CD8-positive, alpha-beta memory T cell (primary cell): ENCODE results near the gene TGM6. TPM values are rescaled to one million over a fixed set of nuclear protein-coding genes. Genes with fewer than 3 reads are reported as not detected.
A peak's percentile ranks its signal among the peaks of the same experiment; 100 is the strongest.

Source experiments
- CTCF ChIA-PET: fragments of 350-600 bp; sonication (Branson Sonifier 250); formaldehyde crosslinking; loops from one replicate; lab custom pipeline; 2021; ENCODE audit warnings: antibody characterized with exemption; lab: Charles Lee
- POLR2A ChIA-PET: fragments of 350-600 bp; sonication (Branson Sonifier 250); formaldehyde crosslinking; loops from one replicate; lab custom pipeline; 2021; ENCODE audit warnings: antibody characterized with exemption; lab: Charles Lee
- DNase-seq, 5 donors: peaks; one replicate each; pipeline versions ENCODE4 v3.0.0 to v3.0.0-alpha.2; 2020 to 2022; ENCODE audit warnings: mixed read lengths in 1 of 5
- H3K27ac ChIP-seq: one replicate; pipeline ENCODE4 v1.7.0; 2013; ENCODE audit warnings: low read depth, mild to moderate bottlenecking, low read length, moderate library complexity
- H3K27me3 ChIP-seq: 2 replicates; pipeline ENCODE4 v1.7.0; 2013; ENCODE audit warnings: low read length, mild to moderate bottlenecking; ENCODE audit not compliant: insufficient read depth, poor library complexity, severe bottlenecking
- H3K36me3 ChIP-seq: 2 replicates; pipeline ENCODE4 v1.7.0; 2013; ENCODE audit warnings: mild to moderate bottlenecking, low read length, moderate library complexity; ENCODE audit not compliant: insufficient read depth
- H3K4me1 ChIP-seq: 2 replicates; pipeline ENCODE4 v1.7.0; 2013; ENCODE audit warnings: mild to moderate bottlenecking, low read length, moderate library complexity; ENCODE audit not compliant: insufficient read depth
- H3K4me3 ChIP-seq: 2 replicates; pipeline ENCODE4 v1.7.0; 2013; ENCODE audit warnings: mild to moderate bottlenecking, low read length
- H3K9me3 ChIP-seq: 2 replicates; pipeline ENCODE4 v1.7.0; 2013; ENCODE audit warnings: mild to moderate bottlenecking, low read length
- H3K27ac Mint-ChIP-seq, 8 donors: one replicate each; pipeline ENCODE4 v1.8.0; 2020 to 2021; ENCODE audit warnings: mixed read lengths in 8 of 8, mild to moderate bottlenecking in 6 of 8, inconsistent platforms in 3 of 8, moderate library complexity in 3 of 8
- H3K27me3 Mint-ChIP-seq, 2 donors: one replicate each; pipeline ENCODE4 v1.8.0; 2020 to 2021; ENCODE audit warnings: mixed read lengths in 2 of 2, mild to moderate bottlenecking in 1 of 2, moderate library complexity in 1 of 2
- H3K36me3 Mint-ChIP-seq, 3 donors: one replicate each; pipeline ENCODE4 v1.8.0; 2020 to 2021; ENCODE audit warnings: mixed read lengths in 3 of 3, inconsistent platforms in 1 of 3, mild to moderate bottlenecking in 1 of 3
- H3K4me1 Mint-ChIP-seq, 3 donors: one replicate each; pipeline ENCODE4 v1.8.0; 2020 to 2021; ENCODE audit warnings: mixed read lengths in 3 of 3, inconsistent platforms in 1 of 3, mild to moderate bottlenecking in 1 of 3
- H3K4me3 Mint-ChIP-seq, 7 donors: one replicate each; pipeline ENCODE4 v1.8.0; 2020 to 2021; ENCODE audit warnings: mixed read lengths in 7 of 7, mild to moderate bottlenecking in 6 of 7, moderate library complexity in 4 of 7, inconsistent platforms in 2 of 7
- H3K9me3 Mint-ChIP-seq, 5 donors: one replicate each; pipeline ENCODE4 v1.8.0; 2020 to 2022; ENCODE audit warnings: mixed read lengths in 5 of 5, mild to moderate bottlenecking in 3 of 5, moderate library complexity in 2 of 5, inconsistent platforms in 1 of 5
- polyA plus RNA-seq: library from polyadenylated mRNA; unstranded; fragments of 300-500 nt; fragmentation: Illumina TruSeq; gene quantifications from one replicate; pipeline ENCODE4 v1.2.3, GENCODE V29; 2021
- total RNA-seq, 2 experiments: library from RNA; stranded (reverse); gene quantifications; one replicate each; pipeline ENCODE4 v1.2.3, GENCODE V29; 2021

TGM6 gene
- total and polyA plus RNA-seq, 3 experiments from 2014 or later, result not detected

- no peaks in the 10 kb centered on the region for H3K9me3 ChIP-seq
- no peaks in the 10 kb centered on the region for H3K4me1 ChIP-seq
- Mint-ChIP-seq H3K4me1 (peaks cover 0 to 9% (median 4%) of the 10 kb centered on the region in 3 donors), H3K27me3 (peaks cover 9 to 39% of the 10 kb centered on the region in 2 donors), H3K36me3 (no peaks in the 10 kb centered on the region), H3K4me3 (no peak overlapping the region), H3K9me3 (peaks cover 0 to 7% (median 3%) of the 10 kb centered on the region in 5 donors), H3K27ac (peak overlapping the region in 1 of 8 donors; percentile 66)
- no peaks in the 10 kb centered on the region for H3K36me3 ChIP-seq
- no peak overlapping the region for H3K27ac ChIP-seq
- ChIA-PET CTCF (interaction anchor here (0.8 kb wide), 1 partner anchor 101 kb away, joined by 3 read pairs; no protein-coding TSS in a partner anchor), POLR2A (no interaction called here)
- H3K27me3 ChIP-seq, result peaks cover 3% of the 10 kb centered on the region
- no peak overlapping the region for H3K4me3 ChIP-seq
- DNase-seq, result no peak
These were observed 30.1 kb upstream of the TGM6 start for GRCh38 chr20:2350606-2351005.

DNA sequence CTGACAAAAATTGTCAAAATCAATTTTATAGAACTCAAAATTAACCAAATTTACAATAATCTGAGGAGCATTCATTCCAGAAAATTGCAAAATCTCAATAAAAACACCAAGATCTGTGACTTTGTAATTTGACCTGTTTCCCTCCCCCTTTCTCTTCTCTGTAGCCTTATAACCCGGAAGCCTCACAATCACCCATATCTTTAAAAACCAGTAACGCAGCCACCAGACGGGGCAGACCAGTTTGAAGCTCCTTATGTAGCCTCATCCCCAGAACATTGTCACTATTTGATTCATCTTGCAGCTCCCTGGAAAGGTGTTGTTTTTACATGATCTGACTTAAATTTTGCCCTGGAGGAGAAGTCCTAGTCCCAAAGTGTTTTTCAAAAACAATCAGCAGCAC, 27.5 kb upstream of the TGM6 start:
- no peak overlapping the region for H3K4me3 ChIP-seq
- H3K4me1 Mint-ChIP-seq, result peaks cover 0 to 9% (median 4%) of the 10 kb centered on the region in 3 donors
- ChIA-PET POLR2A (no interaction called here), CTCF (no interaction called here)
- H3K36me3 Mint-ChIP-seq, result no peaks in the 10 kb centered on the region
- no peak overlapping the region for H3K27ac ChIP-seq
- peaks cover 6 to 33% of the 10 kb centered on the region in 2 donors for H3K27me3 Mint-ChIP-seq
- DNase-seq, result no peak
- no peaks in the 10 kb centered on the region for H3K9me3 Mint-ChIP-seq
- no peaks in the 10 kb centered on the region for H3K27me3 ChIP-seq
- no peaks in the 10 kb centered on the region for H3K4me1 ChIP-seq
- no peak overlapping the region for H3K4me3 Mint-ChIP-seq
- no peak overlapping the region for H3K27ac Mint-ChIP-seq
- H3K36me3 ChIP-seq, result no peaks in the 10 kb centered on the region
- no peaks in the 10 kb centered on the region for H3K9me3 ChIP-seq

GRCh38 chr20:2357114-2357513, 23.6 kb upstream of the TGM6 start:
- no peaks in the 10 kb centered on the region for H3K9me3 ChIP-seq
- POLR2A ChIA-PET, result no interaction called here
- no peaks in the 10 kb centered on the region for H3K36me3 ChIP-seq
- no peaks in the 10 kb centered on the region for H3K4me1 ChIP-seq
- Mint-ChIP-seq H3K27me3 (peaks cover 11 to 41% of the 10 kb centered on the region in 2 donors), H3K36me3 (peaks cover 0 to 4% (median 0%) of the 10 kb centered on the region in 3 donors), H3K4me1 (peaks cover 0 to 3% (median 0%) of the 10 kb centered on the region in 3 donors), H3K9me3 (peaks cover 14 to 23% (median 22%) of the 10 kb centered on the region in 5 donors), H3K27ac (no peak overlapping the region), H3K4me3 (peak overlapping the region in 1 of 7 donors; percentile 38)
- H3K4me3 ChIP-seq, result no peak overlapping the region
- CTCF ChIA-PET, result no interaction called here
- no peaks in the 10 kb centered on the region for H3K27me3 ChIP-seq
- DNase-seq, result no peak
- no peak overlapping the region for H3K27ac ChIP-seq

GRCh38 chr20:2358006-2358405, 22.7 kb upstream of the TGM6 start:
- Histone ChIP-seq H3K36me3 (no peaks in the 10 kb centered on the region), H3K4me1 (no peaks in the 10 kb centered on the region), H3K27me3 (no peaks in the 10 kb centered on the region), H3K4me3 (no peak overlapping the region), H3K27ac (no peak overlapping the region), H3K9me3 (no peaks in the 10 kb centered on the region)
- CTCF ChIA-PET, result no interaction called here
- POLR2A ChIA-PET, result no interaction called here
- Mint-ChIP-seq H3K4me3 (no peak overlapping the region), H3K4me1 (no peaks in the 10 kb centered on the region), H3K27ac (no peak overlapping the region), H3K27me3 (peaks cover 11 to 36% of the 10 kb centered on the region in 2 donors), H3K36me3 (peaks cover 0 to 4% (median 0%) of the 10 kb centered on the region in 3 donors), H3K9me3 (peaks cover 14 to 23% (median 22%) of the 10 kb centered on the region in 5 donors)
- no peak for DNase-seq

- H3K4me1 Mint-ChIP-seq, result no peaks in the 10 kb centered on the region
- H3K27me3 ChIP-seq, result no peaks in the 10 kb centered on the region
- no peaks in the 10 kb centered on the region for H3K36me3 ChIP-seq
- H3K4me1 ChIP-seq, result no peaks in the 10 kb centered on the region
- no peaks in the 10 kb centered on the region for H3K9me3 ChIP-seq
- no peak overlapping the region for H3K4me3 Mint-ChIP-seq
- no peak overlapping the region for H3K4me3 ChIP-seq
- H3K27me3 Mint-ChIP-seq, result peaks cover 26 to 40% of the 10 kb centered on the region in 2 donors
- no peak overlapping the region for H3K27ac ChIP-seq
- H3K27ac Mint-ChIP-seq, result no peak overlapping the region
- DNase-seq, result no peak
- CTCF ChIA-PET, result no interaction called here
- POLR2A ChIA-PET, result no interaction called here
- H3K36me3 Mint-ChIP-seq, result peaks cover 0 to 4% (median 0%) of the 10 kb centered on the region in 3 donors
- peaks cover 14 to 26% (median 22%) of the 10 kb centered on the region in 5 donors for H3K9me3 Mint-ChIP-seq
These were observed 19.6 kb upstream of the TGM6 start for GRCh38 chr20:2361035-2361593.

DNA sequence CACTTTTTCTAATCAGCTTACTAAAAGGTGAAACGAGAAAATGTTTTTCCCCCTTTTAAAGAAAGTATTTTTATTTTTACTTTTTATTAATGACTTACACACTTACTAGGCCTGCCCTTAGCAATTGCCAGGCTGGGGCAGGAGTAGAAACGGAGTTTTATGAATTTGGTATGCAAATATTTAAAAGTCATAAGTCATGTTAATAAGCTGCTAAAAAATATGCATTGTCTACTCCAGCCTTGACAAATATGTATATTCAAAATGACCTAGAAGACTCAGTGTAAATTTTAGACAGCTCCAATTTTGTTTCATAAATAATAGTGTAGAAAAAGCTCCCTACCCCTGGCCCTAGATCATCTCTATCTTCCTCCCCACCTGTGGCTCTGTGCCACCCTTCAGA, 17.5 kb upstream of the TGM6 start:
- no peak overlapping the region for H3K27ac Mint-ChIP-seq
- Histone ChIP-seq H3K9me3 (no peaks in the 10 kb centered on the region), H3K4me3 (no peak overlapping the region), H3K36me3 (no peaks in the 10 kb centered on the region), H3K27me3 (no peaks in the 10 kb centered on the region), H3K4me1 (no peaks in the 10 kb centered on the region), H3K27ac (no peak overlapping the region)
- H3K4me3 Mint-ChIP-seq, result no peak overlapping the region
- ChIA-PET POLR2A (no interaction called here), CTCF (no interaction called here)
- no peak for DNase-seq
- H3K36me3 Mint-ChIP-seq, result peaks cover 0 to 4% (median 0%) of the 10 kb centered on the region in 3 donors
- no peaks in the 10 kb centered on the region for H3K4me1 Mint-ChIP-seq
- H3K9me3 Mint-ChIP-seq, result peaks cover 14 to 26% (median 22%) of the 10 kb centered on the region in 5 donors
- H3K27me3 Mint-ChIP-seq, result peaks cover 28 to 44% of the 10 kb centered on the region in 2 donors

- Histone ChIP-seq H3K9me3 (no peaks in the 10 kb centered on the region), H3K4me3 (no peak overlapping the region), H3K4me1 (no peaks in the 10 kb centered on the region), H3K27ac (no peak overlapping the region), H3K36me3 (no peaks in the 10 kb centered on the region), H3K27me3 (no peaks in the 10 kb centered on the region)
- Mint-ChIP-seq H3K4me3 (no peak overlapping the region), H3K9me3 (peaks cover 14 to 26% (median 22%) of the 10 kb centered on the region in 5 donors), H3K36me3 (peaks cover 0 to 4% (median 0%) of the 10 kb centered on the region in 3 donors), H3K27ac (no peak overlapping the region), H3K4me1 (no peaks in the 10 kb centered on the region), H3K27me3 (peaks cover 29 to 48% of the 10 kb centered on the region in 2 donors)
- no peak for DNase-seq
- CTCF ChIA-PET, result no interaction called here
- POLR2A ChIA-PET, result no interaction called here
These were observed 17.1 kb upstream of the TGM6 start for GRCh38 chr20:2363587-2363986.

GRCh38 chr20:2364044-2364443, 16.7 kb upstream of the TGM6 start:
- no peaks in the 10 kb centered on the region for H3K27me3 ChIP-seq
- H3K36me3 ChIP-seq, result no peaks in the 10 kb centered on the region
- Mint-ChIP-seq H3K4me3 (no peak overlapping the region), H3K27me3 (peaks cover 29 to 48% of the 10 kb centered on the region in 2 donors), H3K9me3 (peaks cover 14 to 28% (median 22%) of the 10 kb centered on the region in 5 donors), H3K27ac (no peak overlapping the region), H3K36me3 (peaks cover 0 to 4% (median 0%) of the 10 kb centered on the region in 3 donors), H3K4me1 (no peaks in the 10 kb centered on the region)
- H3K4me3 ChIP-seq, result no peak overlapping the region
- ChIA-PET POLR2A (no interaction called here), CTCF (no interaction called here)
- no peak for DNase-seq
- no peak overlapping the region for H3K27ac ChIP-seq
- no peaks in the 10 kb centered on the region for H3K4me1 ChIP-seq
- no peaks in the 10 kb centered on the region for H3K9me3 ChIP-seq
